CD4-positive, alpha-beta T cell (primary cell): ENCODE measurements around the gene PNMA6E. TPM values are rescaled to one million over a fixed set of nuclear protein-coding genes. Genes with fewer than 3 reads are reported as not detected.
"Not testable (repeated sequence)": the region's sequence is repeated elsewhere in the genome, so short reads cannot be mapped to it uniquely, and the experiment has no call there.

ENCODE experiments used
- ATAC-seq: fragments of 200-7000 bp; cut with Tn5 transposase; one replicate; pipeline ENCODE4 v1.10.0; 2022; ENCODE audit warnings: mild to moderate bottlenecking; ENCODE audit not compliant: poor library complexity
- CTCF ChIA-PET: fragments of 350-600 bp; sonication (Branson Sonifier 250); formaldehyde crosslinking; loops from one replicate; lab custom pipeline; 2021; ENCODE audit warnings: antibody characterized with exemption, inconsistent platforms; lab: Charles Lee
- POLR2A ChIA-PET: fragments of 350-600 bp; sonication (Branson Sonifier 250); formaldehyde crosslinking; loops from one replicate; lab custom pipeline; 2021; ENCODE audit warnings: antibody characterized with exemption, inconsistent platforms; lab: Charles Lee
- DNase-seq, 14 experiments: peaks; one replicate each; pipeline ENCODE4 v3.0.0-alpha.2; 2013 to 2020; ENCODE audit warnings: mixed read lengths in 2 of 14
- H3K27ac ChIP-seq, 2 donors: one replicate each; pipeline versions ENCODE4 v1.5.1 to v1.7.0; 2013; ENCODE audit warnings: low read length in 2 of 2, low read depth in 1 of 2, mild to moderate bottlenecking in 1 of 2
- H3K27me3 ChIP-seq, 2 experiments: 1 replicate in 1 of 2; 2 replicates in 1 of 2; pipeline versions ENCODE4 v1.6.1 to v1.7.0; 2013; ENCODE audit warnings: low read length in 2 of 2, control low read depth in 1 of 2, mild to moderate bottlenecking in 1 of 2, moderate library complexity in 1 of 2; ENCODE audit not compliant: insufficient read depth in 2 of 2, control insufficient read depth in 1 of 2
- H3K36me3 ChIP-seq: one replicate; pipeline ENCODE4 v1.6.1; 2013; ENCODE audit warnings: low read length, control low read depth; ENCODE audit not compliant: insufficient read depth
- H3K4me1 ChIP-seq: one replicate; pipeline ENCODE4 v1.6.1; 2013; ENCODE audit warnings: low read length, control low read depth; ENCODE audit not compliant: insufficient read depth
- H3K4me3 ChIP-seq: one replicate; pipeline ENCODE4 v1.5.1; 2013; ENCODE audit warnings: mild to moderate bottlenecking, low read length, moderate library complexity
- H3K9me3 ChIP-seq, 2 experiments: 1 replicate in 1 of 2; 2 replicates in 1 of 2; pipeline versions ENCODE4 v1.6.1 to v1.7.0; 2013; ENCODE audit warnings: low read length in 2 of 2, mild to moderate bottlenecking in 2 of 2, control low read depth in 1 of 2, moderate library complexity in 1 of 2; ENCODE audit not compliant: control insufficient read depth in 1 of 2, insufficient read depth in 1 of 2
- H3K27ac Mint-ChIP-seq: one replicate; pipeline ENCODE4 v1.8.0; 2020; ENCODE audit warnings: mixed read lengths
- H3K27me3 Mint-ChIP-seq: one replicate; pipeline ENCODE4 v1.8.0; 2021; ENCODE audit warnings: mixed read lengths
- H3K36me3 Mint-ChIP-seq: one replicate; pipeline ENCODE4 v1.8.0; 2021; ENCODE audit warnings: low read depth, mixed read lengths
- H3K4me1 Mint-ChIP-seq: one replicate; pipeline ENCODE4 v1.8.0; 2021; ENCODE audit warnings: low read depth, mixed read lengths
- H3K4me3 Mint-ChIP-seq: one replicate; pipeline ENCODE4 v1.8.0; 2020; ENCODE audit warnings: mild to moderate bottlenecking, mixed read lengths
- H3K9me3 Mint-ChIP-seq: one replicate; pipeline ENCODE4 v1.8.0; 2020; ENCODE audit warnings: mixed read lengths
- CTCF ChIP-seq: fragments of 200-600 bp; IDR thresholded peaks from one replicate; pipeline ENCODE4 v1.8.0; 2022; ENCODE audit warnings: antibody characterized with exemption, mild to moderate bottlenecking
- intact Hi-C, 2 experiments: fragments of 100-400 bp; cut with DNase I in 1 of 2; cut with micrococcal nuclease in 1 of 2; formaldehyde crosslinking; loops; one replicate each; pipeline versions ENCODE4 v1.15.1 to v1.9.0; 2023 to 2025; cut with DNase I, micrococcal nuclease
- total RNA-seq, 174 experiments: library from RNA in 2 of 174; stranded (reverse) in 2 of 174; gene quantifications; one replicate each; pipeline ENCODE4 v1.2.3 and lab custom pipeline; 2021 to 2026

Gene PNMA6E
- total RNA-seq, 2 experiments from 2014 or later = not detected

GRCh38 chrX:153387987-153388721 lies 13.0 kb downstream of the PNMA6E start:
- TF ChIP-seq CTCF = no peak
- POLR2A ChIA-PET = no interaction called here
- intact Hi-C loops = no loop called here
- CTCF ChIA-PET = no interaction called here
- Mint-ChIP-seq H3K4me3 (no peak overlapping the region), H3K9me3 (no peaks in the 10 kb centered on the region), H3K27me3 (no peaks in the 10 kb centered on the region), H3K4me1 (no peaks in the 10 kb centered on the region), H3K27ac (no peak overlapping the region), H3K36me3 (no peaks in the 10 kb centered on the region)
- H3K4me3 ChIP-seq = no peak overlapping the region
- H3K4me1 ChIP-seq = no peaks in the 10 kb centered on the region
- no peak for ATAC-seq
- no peak for DNase-seq
- no peak overlapping the region for H3K27ac ChIP-seq
- no peaks in the 10 kb centered on the region for H3K27me3 ChIP-seq
- no peaks in the 10 kb centered on the region for H3K36me3 ChIP-seq
- no peaks in the 10 kb centered on the region for H3K9me3 ChIP-seq

- Mint-ChIP-seq H3K27ac (no peak overlapping the region), H3K4me3 (no peak overlapping the region), H3K27me3 (no peaks in the 10 kb centered on the region), H3K4me1 (no peaks in the 10 kb centered on the region), H3K36me3 (no peaks in the 10 kb centered on the region), H3K9me3 (no peaks in the 10 kb centered on the region)
- H3K27ac ChIP-seq = no peak overlapping the region
- no peaks in the 10 kb centered on the region for H3K9me3 ChIP-seq
- CTCF ChIA-PET = no interaction called here
- no peak overlapping the region for H3K4me3 ChIP-seq
- H3K36me3 ChIP-seq = no peaks in the 10 kb centered on the region
- H3K4me1 ChIP-seq = no peaks in the 10 kb centered on the region
- TF ChIP-seq CTCF = no peak
- intact Hi-C loops = no loop called here
- ATAC-seq (no peak), DNase-seq (no peak)
- POLR2A ChIA-PET = no interaction called here
- H3K27me3 ChIP-seq = no peaks in the 10 kb centered on the region
Observed at GRCh38 chrX:153387345-153387744, 13.8 kb downstream of the PNMA6E start.

DNA sequence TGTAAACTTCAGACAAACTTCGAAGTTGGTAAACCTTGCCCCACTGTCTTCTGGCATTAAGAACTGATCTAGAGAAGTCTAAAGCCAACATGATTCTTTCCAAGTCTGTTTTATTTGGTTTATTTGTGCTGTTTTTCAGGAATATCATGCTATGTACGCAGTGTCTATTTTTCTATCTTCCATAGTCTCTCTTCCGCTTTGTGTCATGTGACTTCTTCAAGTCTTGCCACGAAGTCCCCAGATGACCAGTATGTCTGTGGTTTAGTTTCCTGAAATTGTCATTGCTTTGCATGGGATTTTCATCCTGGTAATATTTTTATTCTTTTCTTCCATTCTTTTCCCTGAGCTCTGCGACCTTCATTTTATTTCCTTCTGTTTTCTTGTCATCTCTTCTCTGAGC lies 15.1 kb downstream of the PNMA6E start:
- no peaks in the 10 kb centered on the region for H3K27me3 ChIP-seq
- Mint-ChIP-seq H3K27me3 (no peaks in the 10 kb centered on the region), H3K36me3 (no peaks in the 10 kb centered on the region), H3K4me1 (no peaks in the 10 kb centered on the region), H3K4me3 (no peak overlapping the region), H3K9me3 (no peaks in the 10 kb centered on the region), H3K27ac (no peak overlapping the region)
- no peak for ATAC-seq
- no peak for TF ChIP-seq CTCF
- no peak overlapping the region for H3K4me3 ChIP-seq
- no peaks in the 10 kb centered on the region for H3K36me3 ChIP-seq
- ChIA-PET POLR2A (no interaction called here), CTCF (no interaction called here)
- no peak for DNase-seq
- intact Hi-C loops = no loop called here
- H3K27ac ChIP-seq = no peak overlapping the region
- no peaks in the 10 kb centered on the region for H3K4me1 ChIP-seq
- no peaks in the 10 kb centered on the region for H3K9me3 ChIP-seq

DNA sequence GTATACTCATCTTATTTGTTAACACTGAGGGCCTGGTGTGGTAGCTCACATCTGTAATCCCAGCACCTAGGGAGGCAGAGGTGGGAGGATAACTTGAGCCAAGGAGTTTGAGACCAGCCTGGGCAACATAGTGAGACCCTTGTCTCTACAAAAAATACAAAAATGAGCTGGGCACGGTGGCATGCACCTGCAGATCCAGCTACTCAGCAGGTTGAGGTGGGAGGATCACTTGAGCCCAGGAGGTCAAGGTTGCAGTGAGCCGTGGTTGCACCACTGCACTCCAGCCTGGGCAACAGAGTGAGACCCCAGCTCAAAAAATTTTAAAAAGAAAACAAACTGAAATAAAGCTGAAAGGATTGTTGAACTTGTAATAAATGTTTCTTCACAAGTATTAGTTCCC lies 16.2 kb downstream of the PNMA6E start:
- intact Hi-C loops, DNase-seq, H3K36me3 ChIP-seq, H3K27me3 Mint-ChIP-seq, H3K36me3 Mint-ChIP-seq, CTCF ChIA-PET, H3K4me3 Mint-ChIP-seq, POLR2A ChIA-PET, H3K4me1 Mint-ChIP-seq, H3K9me3 ChIP-seq, H3K27ac Mint-ChIP-seq, ATAC-seq, H3K27me3 ChIP-seq, H3K4me1 ChIP-seq, H3K4me3 ChIP-seq, H3K27ac ChIP-seq, H3K9me3 Mint-ChIP-seq: not testable (repeated sequence)
